ENCODE data around the gene AGO4. TPM values are rescaled to one million over a fixed set of nuclear protein-coding genes. Genes with fewer than 3 reads are reported as not detected.

Gene AGO4
- total RNA-seq, 1 experiment from 2014 or later: 6.1 TPM

DNA sequence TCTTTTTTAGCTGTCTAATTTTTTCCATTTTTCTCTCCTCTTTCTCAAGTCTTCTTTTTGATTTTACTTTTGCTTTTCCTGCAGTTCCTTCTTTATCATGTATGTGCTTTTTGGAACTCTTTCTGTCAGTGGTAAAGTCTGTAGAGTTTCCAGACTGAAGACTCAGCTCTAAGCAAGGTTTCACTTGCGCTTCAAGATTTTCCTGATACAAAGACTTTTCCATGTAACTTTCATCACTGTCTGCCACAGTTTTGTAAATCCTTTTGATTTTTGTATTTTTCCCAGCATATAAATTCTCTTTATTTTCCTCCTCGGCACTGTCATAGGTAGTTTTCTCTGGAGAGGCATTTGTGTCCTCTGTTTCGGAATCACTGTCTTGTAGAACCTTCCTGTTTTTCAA is 43.5 kb upstream of the AGO4 start:
- H3K27ac ChIP-seq (ENCODE audit: low read depth, low read length): no peak overlapping the region
- no peak for DNase-seq (ENCODE audit: low read depth, low spot score)
- no peak for ATAC-seq
- no peaks in the 10 kb centered on the region for H3K9me2 ChIP-seq (ENCODE audit: insufficient read depth)
- no peak overlapping the region for H2AFZ ChIP-seq (ENCODE audit: low read depth, low read length, poor library complexity, severe bottlenecking)
- H3K79me2 ChIP-seq (ENCODE audit: insufficient read depth, low read length): peaks cover 64% of the 10 kb centered on the region
- no peak for TF ChIP-seq SP1 (IDR thresholded peaks at IDR 0.05; ENCODE audit: low read depth)
- no peak for TF ChIP-seq ZFX (IDR thresholded peaks at IDR 0.05)
- no peak for TF ChIP-seq EGR1 (IDR thresholded peaks at IDR 0.05; ENCODE audit: low read depth)
- TF ChIP-seq TCF7L2 (IDR thresholded peaks at IDR 0.05; ENCODE audit: borderline replicate concordance, extremely low read depth, insufficient read depth, insufficient read length): no peak
- TF ChIP-seq ZNF274 (IDR thresholded peaks at IDR 0.05; ENCODE audit: low read depth, low read length): no peak
- no peak for TF ChIP-seq ELF1 (IDR thresholded peaks at IDR 0.05; ENCODE audit: borderline replicate concordance, low read depth)
- TF ChIP-seq EZH2phosphoT487 (IDR thresholded peaks at IDR 0.05; ENCODE audit: borderline replicate concordance): no peak
- TF ChIP-seq, protein P1, sequence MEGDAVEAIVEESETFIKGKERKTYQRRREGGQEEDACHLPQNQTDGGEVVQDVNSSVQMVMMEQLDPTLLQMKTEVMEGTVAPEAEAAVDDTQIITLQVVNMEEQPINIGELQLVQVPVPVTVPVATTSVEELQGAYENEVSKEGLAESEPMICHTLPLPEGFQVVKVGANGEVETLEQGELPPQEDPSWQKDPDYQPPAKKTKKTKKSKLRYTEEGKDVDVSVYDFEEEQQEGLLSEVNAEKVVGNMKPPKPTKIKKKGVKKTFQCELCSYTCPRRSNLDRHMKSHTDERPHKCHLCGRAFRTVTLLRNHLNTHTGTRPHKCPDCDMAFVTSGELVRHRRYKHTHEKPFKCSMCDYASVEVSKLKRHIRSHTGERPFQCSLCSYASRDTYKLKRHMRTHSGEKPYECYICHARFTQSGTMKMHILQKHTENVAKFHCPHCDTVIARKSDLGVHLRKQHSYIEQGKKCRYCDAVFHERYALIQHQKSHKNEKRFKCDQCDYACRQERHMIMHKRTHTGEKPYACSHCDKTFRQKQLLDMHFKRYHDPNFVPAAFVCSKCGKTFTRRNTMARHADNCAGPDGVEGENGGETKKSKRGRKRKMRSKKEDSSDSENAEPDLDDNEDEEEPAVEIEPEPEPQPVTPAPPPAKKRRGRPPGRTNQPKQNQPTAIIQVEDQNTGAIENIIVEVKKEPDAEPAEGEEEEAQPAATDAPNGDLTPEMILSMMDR (IDR thresholded peaks at IDR 0.05 in 2 of 3, conservative IDR thresholded peaks at IDR 0.05 in 1 of 3; ENCODE audit: borderline replicate concordance in 1 of 3, insufficient read depth in 1 of 3, low read depth in 2 of 3, low read length in 2 of 3): no peak
- no peaks in the 10 kb centered on the region for H4K20me1 ChIP-seq (ENCODE audit: insufficient read depth)
- peaks cover 18 to 27% of the 10 kb centered on the region in 2 experiments for H3K36me3 ChIP-seq (ENCODE audit: control insufficient read depth in 1 of 2, insufficient read depth in 2 of 2, low read length in 2 of 2)
- H3K9me3 ChIP-seq (ENCODE audit: control insufficient read depth in 1 of 2, insufficient read depth in 1 of 2, low read depth in 1 of 2, low read length in 2 of 2): no peaks in the 10 kb centered on the region
- POLR2A ChIA-PET: no interaction called here
- H3K9ac ChIP-seq (ENCODE audit: low read length): no peak overlapping the region
- H3K4me3 ChIP-seq (replicated peaks in 1 of 2; ENCODE audit: low read depth in 1 of 2, low read length in 2 of 2): no peak overlapping the region
- BruUV-seq (replicated peaks): no TSS peak
- peaks cover 0 to 4% of the 10 kb centered on the region in 2 experiments; a peak in 3 of 4 replicates for H3K4me1 ChIP-seq (ENCODE audit: control insufficient read depth in 1 of 2, insufficient read depth in 2 of 2, low read length in 2 of 2)
- H3K27me3 ChIP-seq (ENCODE audit: insufficient read depth, low read length): no peaks in the 10 kb centered on the region
- no peak overlapping the region for H3K4me2 ChIP-seq (ENCODE audit: low read length)
- intact Hi-C loops (cut with micrococcal nuclease): no loop called here
- CTCF ChIA-PET: interaction anchor here (1.2 kb wide), 1 partner anchor 49 kb away, joined by 3 read pairs; no protein-coding TSS in a partner anchor
- RAD21 ChIA-PET (ENCODE audit: low non-redundant PET in 1 of 2, low total read pairs in 2 of 2, uncharacterized antibody in 2 of 2, unreplicated experiment in 2 of 2): no interaction called here
